Stomach (tissue), 9 donors: ENCODE results near the gene ZCRB1. TPM values are rescaled to one million over a fixed set of nuclear protein-coding genes. Genes with fewer than 3 reads are reported as not detected.

Experiments used
- DNase-seq, 2 donors: peaks; one replicate each; pipeline versions ENCODE4 v3.0.0 to v3.0.0-alpha.2; 2013 to 2019
- H3K27ac ChIP-seq, 5 donors: fragments of 200-600 bp in 4 of 5; sonication (generic) in 4 of 5; one replicate each; pipeline ENCODE4 v1.5.1; 2013 to 2019; ENCODE audit warnings: mild to moderate bottlenecking in 1 of 5, moderate library complexity in 1 of 5
- H3K27me3 ChIP-seq, 3 donors: fragments of 200-600 bp; sonication (generic); one replicate each; pipeline ENCODE4 v1.5.1; 2017 to 2019; ENCODE audit warnings: mixed run types in 1 of 3
- H3K36me3 ChIP-seq, 4 donors: fragments of 200-600 bp; sonication (generic); 1 replicate in 3 of 4; 2 replicates in 1 of 4; pipeline ENCODE4 v1.5.1; 2016 to 2019
- H3K4me1 ChIP-seq, 4 donors: fragments of 200-600 bp; sonication (generic); one replicate each; pipeline ENCODE4 v1.5.1; 2016 to 2019
- H3K4me3 ChIP-seq, 4 donors: fragments of 200-600 bp; sonication (generic) in 3 of 4; one replicate each; pipeline ENCODE4 v1.5.1; 2016 to 2019; ENCODE audit warnings: mild to moderate bottlenecking in 1 of 4
- H3K9me3 ChIP-seq, 4 donors: fragments of 200-600 bp; sonication (generic); one replicate each; pipeline ENCODE4 v1.5.1; 2016 to 2019
- CTCF ChIP-seq, 7 experiments: fragments of 450-650 bp in 4 of 7; fragments of 200-600 bp in 3 of 7; sonication (generic) in 3 of 7; IDR thresholded peaks; one replicate each; pipeline ENCODE4 v1.5.1; 2016 to 2019; ENCODE audit warnings: antibody characterized with exemption in 7 of 7, control low read depth in 2 of 7, mild to moderate bottlenecking in 1 of 7
- EP300 ChIP-seq: sonication (generic); formaldehyde crosslinking; IDR thresholded peaks from one replicate; pipeline ENCODE4 v1.6.1; 2017; ENCODE audit warnings: antibody characterized with exemption
- POLR2A ChIP-seq, 4 donors: fragments of 450-650 bp; IDR thresholded peaks; one replicate each; pipeline ENCODE4 v1.6.1; 2016; ENCODE audit warnings: antibody characterized with exemption in 4 of 4, control low read depth in 2 of 4, mild to moderate bottlenecking in 1 of 4, moderate library complexity in 1 of 4
- POLR2AphosphoS5 ChIP-seq, 3 donors: sonication (generic); formaldehyde crosslinking; IDR thresholded peaks; one replicate each; pipeline ENCODE4 v1.6.1; 2016; ENCODE audit warnings: antibody characterized with exemption in 3 of 3
- WGBS, 5 donors: extraction: QIAGEN DNeasy Blood & Tissue Kit in 3 of 5; methylation state at CpG; one replicate each; pipeline versions ENCODE4 v1.1.5 to v1.1.7; 2013 to 2018; 5-methylcytosine and 5-hydroxymethylcytosine counted together
- intact Hi-C: fragments of 100-400 bp; cut with DNase I; formaldehyde crosslinking; loops from one replicate; pipeline ENCODE4 v1.15.1; 2023; ENCODE audit warnings: low total_unique reads
- polyA plus RNA-seq, 3 donors: library from polyadenylated mRNA; stranded (reverse); fragments of 200-250 nt; gene quantifications; one replicate each; pipeline ENCODE4 v1.2.3, GENCODE V29; 2013
- total RNA-seq, 5 donors: library from RNA; depleted of rRNA; stranded (reverse); fragments of >200 nt; gene quantifications; one replicate each; pipeline versions ENCODE4 v1.1.0 to v1.2.3, GENCODE V29; 2014 to 2016
- donor health status: healthy with polysubstance abuse.
- donor health status: Bipolar disorder and iron deficiency.
- donor health status: healthy.

Gene ZCRB1
- total and polyA plus RNA-seq, 8 donors, result 0.58 to 97.5 (median 34.2) TPM

- intact Hi-C loops, result no loop called here
- no peak for TF ChIP-seq EP300
- TF ChIP-seq POLR2A (IDR thresholded peaks at IDR 0.05), result no peak
- TF ChIP-seq CTCF (IDR thresholded peaks at IDR 0.05), result no peak
- no peak for TF ChIP-seq POLR2AphosphoS5 (IDR thresholded peaks at IDR 0.05)
- 82 to 91% (median 84%) methylated on average over 5 of the region's 5 CpGs for WGBS, 5 donors
These were observed 29.3 kb downstream of the ZCRB1 start for GRCh38 chr12:42296503-42297109.

GRCh38 chr12:42291680-42292079 is 34.2 kb downstream of the ZCRB1 start:
- DNase-seq, result no peak
- intact Hi-C loops, result no loop called here
- Histone ChIP-seq H3K9me3 (peaks cover 0 to 2% (median 0%) of the 10 kb centered on the region in 4 donors), H3K4me3 (no peak overlapping the region), H3K27me3 (no peaks in the 10 kb centered on the region), H3K4me1 (no peaks in the 10 kb centered on the region), H3K27ac (no peak overlapping the region), H3K36me3 (no peaks in the 10 kb centered on the region)
- 86 to 95% (median 88%) methylated on average over 2 of the region's 2 CpGs for WGBS, 5 donors
- no peak for TF ChIP-seq CTCF (IDR thresholded peaks at IDR 0.05)
- no peak for TF ChIP-seq POLR2AphosphoS5 (IDR thresholded peaks at IDR 0.05)
- TF ChIP-seq EP300, result no peak
- TF ChIP-seq POLR2A (IDR thresholded peaks at IDR 0.05), result no peak

More at GRCh38 chr12:42296503-42297109, 29.3 kb downstream of the ZCRB1 start:
- Histone ChIP-seq H3K4me1 (no peaks in the 10 kb centered on the region), H3K27ac (no peak overlapping the region), H3K4me3 (no peak overlapping the region), H3K9me3 (peaks cover 0 to 2% (median 0%) of the 10 kb centered on the region in 4 donors), H3K27me3 (no peaks in the 10 kb centered on the region), H3K36me3 (no peaks in the 10 kb centered on the region)
- DNase-seq, result peak in 1 of 2 donors; percentile 7

- no peak for DNase-seq
- no peak overlapping the region for H3K27ac ChIP-seq
- H3K36me3 ChIP-seq, result no peaks in the 10 kb centered on the region
- WGBS, 5 donors, result 53 to 67% (median 61%) methylated on average over 9 of the region's 9 CpGs
- H3K9me3 ChIP-seq, result no peaks in the 10 kb centered on the region
- H3K4me3 ChIP-seq, result no peak overlapping the region
- no peak for TF ChIP-seq CTCF (IDR thresholded peaks at IDR 0.05)
- TF ChIP-seq POLR2AphosphoS5 (IDR thresholded peaks at IDR 0.05), result no peak
- no peak for TF ChIP-seq POLR2A (IDR thresholded peaks at IDR 0.05)
- TF ChIP-seq EP300, result no peak
- H3K4me1 ChIP-seq, result no peaks in the 10 kb centered on the region
- intact Hi-C loops, result no loop called here
- H3K27me3 ChIP-seq, result no peaks in the 10 kb centered on the region
These were observed 37.4 kb downstream of the ZCRB1 start for GRCh38 chr12:42288544-42288943.

- Histone ChIP-seq H3K4me1 (peaks cover 0 to 3% (median 0%) of the 10 kb centered on the region in 4 donors), H3K27me3 (no peaks in the 10 kb centered on the region), H3K4me3 (no peak overlapping the region), H3K27ac (no peak overlapping the region), H3K9me3 (no peaks in the 10 kb centered on the region), H3K36me3 (no peaks in the 10 kb centered on the region)
- WGBS, 5 donors, result 89 to 94% (median 92%) methylated on average over 25 to 26 of the region's 26 CpGs
- no peak for DNase-seq
- intact Hi-C loops, result no loop called here
- TF ChIP-seq EP300 (no peak), POLR2AphosphoS5 (IDR thresholded peaks at IDR 0.05) (no peak), CTCF (IDR thresholded peaks at IDR 0.05) (no peak), POLR2A (IDR thresholded peaks at IDR 0.05) (no peak)
These were observed 39.2 kb downstream of the ZCRB1 start for GRCh38 chr12:42286741-42287140.
